Measurements from ENCODE around the gene PCNX3. TPM values are rescaled to one million over a fixed set of nuclear protein-coding genes. Genes with fewer than 3 reads are reported as not detected.

The PCNX3 gene
- total and polyA plus RNA-seq, 2 of the 13 experiments (the other 11 are each of a cell fraction or from before 2014, with no cell fraction given): 16.2 to 23.0 TPM

GRCh38 chr11:65615229-65615949, at the start of gene PCNX3 (continued):
- TF ChIP-seq ZHX2 (IDR thresholded peaks at IDR 0.05; ENCODE audit: low read depth): peak; percentile 90
- TF ChIP-seq ZHX2 (CRISPR knock-in tag; IDR thresholded peaks at IDR 0.05; ENCODE audit: borderline replicate concordance): no peak
- TF ChIP-seq ZNF296 (CRISPR knock-in tag; conservative IDR thresholded peaks at IDR 0.05): no peak
- no peak; the same call in 1 of the 2 replicates for TF ChIP-seq ZNF142 (CRISPR knock-in tag; IDR thresholded peaks at IDR 0.05)
- TF ChIP-seq XRCC5 (optimal IDR thresholded peaks at IDR 0.05; ENCODE audit: low read length): peak; percentile 33
- peak; percentile 44 for TF ChIP-seq RBM22 (optimal IDR thresholded peaks at IDR 0.05; ENCODE audit: low read length)
- TF ChIP-seq ZSCAN29 (CRISPR knock-in tag; conservative IDR thresholded peaks at IDR 0.05): no peak
- TF ChIP-seq MLXIP (CRISPR knock-in tag; IDR thresholded peaks at IDR 0.05; ENCODE audit: borderline replicate concordance): no peak
- peak; percentile 91 for TF ChIP-seq SAP130 (CRISPR knock-in tag; IDR thresholded peaks at IDR 0.05; ENCODE audit: low read depth)
- TF ChIP-seq ZBTB49 (CRISPR knock-in tag; IDR thresholded peaks at IDR 0.05; ENCODE audit: borderline replicate concordance): no peak
- no peak for TF ChIP-seq CENPX (CRISPR knock-in tag; IDR thresholded peaks at IDR 0.05)
